Measurements from ENCODE around the gene GPC6.

Gene GPC6

GRCh38 chr13:93867481-93867880 is 640.9 kb downstream of the GPC6 start:
- DNase-seq (ENCODE audit: low read depth): no peak
- H3K4me3 ChIP-seq (ENCODE audit: low read depth, low read length): no peak overlapping the region
- TF ChIP-seq CTCF (IDR thresholded peaks at IDR 0.05; ENCODE audit: low read depth, low read length, missing control alignments): no peak

GRCh38 chr13:93872376-93872775 is 645.8 kb downstream of the GPC6 start:
- DNase-seq (ENCODE audit: low read depth): no peak
- no peak for TF ChIP-seq CTCF (IDR thresholded peaks at IDR 0.05; ENCODE audit: low read depth, low read length, missing control alignments)
- H3K4me3 ChIP-seq (ENCODE audit: low read depth, low read length): no peak overlapping the region

- no peak for TF ChIP-seq CTCF (IDR thresholded peaks at IDR 0.05; ENCODE audit: low read depth, low read length, missing control alignments)
These were observed 646.3 kb downstream of the GPC6 start for GRCh38 chr13:93872786-93873347.

GRCh38 chr13:93875547-93875946 is 648.9 kb downstream of the GPC6 start:
- TF ChIP-seq CTCF (IDR thresholded peaks at IDR 0.05; ENCODE audit: low read depth, low read length, missing control alignments): no peak
- H3K4me3 ChIP-seq (ENCODE audit: low read depth, low read length): no peak overlapping the region
- DNase-seq (ENCODE audit: low read depth): no peak

More at GRCh38 chr13:93872786-93873347, 646.3 kb downstream of the GPC6 start:
- DNase-seq (ENCODE audit: low read depth): no peak
- H3K4me3 ChIP-seq (ENCODE audit: low read depth, low read length): no peak overlapping the region

GRCh38 chr13:93876236-93876635 is 649.6 kb downstream of the GPC6 start:
- no peak for DNase-seq (ENCODE audit: low read depth)
- no peak overlapping the region for H3K4me3 ChIP-seq (ENCODE audit: low read depth, low read length)
- no peak for TF ChIP-seq CTCF (IDR thresholded peaks at IDR 0.05; ENCODE audit: low read depth, low read length, missing control alignments)

GRCh38 chr13:93878675-93879074 is 652.1 kb downstream of the GPC6 start:
- DNase-seq (ENCODE audit: low read depth): no peak

More at GRCh38 chr13:93878675-93879074, 652.1 kb downstream of the GPC6 start:
- no peak overlapping the region for H3K4me3 ChIP-seq (ENCODE audit: low read depth, low read length)
- TF ChIP-seq CTCF (IDR thresholded peaks at IDR 0.05; ENCODE audit: low read depth, low read length, missing control alignments): no peak

All from GM12864 (cell line).